Stimulated activated CD4-positive, alpha-beta T cell treated with anti-CD3 and anti-CD28 coated beads, Interleukin-12 subunit alpha, Interleukin-12 subunit beta, amount 100 ng/mL, for 4 hours (primary cell): ENCODE results near the gene ZFYVE1.
"Not testable (repeated sequence)": the region's sequence is repeated elsewhere in the genome, so short reads cannot be mapped to it uniquely, and the experiment has no call there.

Experiments used
- DNase-seq: peaks from one replicate; pipeline ENCODE4 v3.0.0-alpha.2; 2020

ZFYVE1 gene

GRCh38 chr14:72999316-72999715 lies 27.6 kb downstream of the ZFYVE1 start:
- no peak for DNase-seq

- no peak for DNase-seq
These were observed 28.5 kb downstream of the ZFYVE1 start for GRCh38 chr14:72998252-72998903.

GRCh38 chr14:72996916-72997315 lies 30.0 kb downstream of the ZFYVE1 start:
- DNase-seq: no peak

- DNase-seq: no peak
These were observed 36.7 kb downstream of the ZFYVE1 start for GRCh38 chr14:72990171-72990570.

GRCh38 chr14:72986857-72987256 lies 40.0 kb downstream of the ZFYVE1 start:
- no peak for DNase-seq

- DNase-seq: no peak
These were observed 40.7 kb downstream of the ZFYVE1 start for GRCh38 chr14:72986214-72986613.

GRCh38 chr14:72982146-72982708 lies 44.7 kb downstream of the ZFYVE1 start:
- DNase-seq: no peak

- DNase-seq: no peak
These were observed 46.0 kb downstream of the ZFYVE1 start for GRCh38 chr14:72980863-72981262.

GRCh38 chr14:72978856-72979255 lies 48.0 kb downstream of the ZFYVE1 start:
- DNase-seq: no peak

GRCh38 chr14:72975770-72976169 lies 51.1 kb downstream of the ZFYVE1 start:
- DNase-seq: no peak

- DNase-seq: no peak
These were observed 52.2 kb downstream of the ZFYVE1 start for GRCh38 chr14:72974661-72975060.

- no peak for DNase-seq
These were observed 56.0 kb downstream of the ZFYVE1 start for GRCh38 chr14:72970824-72971434.

- DNase-seq: no peak
These were observed 56.8 kb downstream of the ZFYVE1 start for GRCh38 chr14:72970058-72970630.

- DNase-seq: no peak
These were observed 58.6 kb downstream of the ZFYVE1 start for GRCh38 chr14:72968316-72968715.

- no peak for DNase-seq
These were observed 60.9 kb downstream of the ZFYVE1 start for GRCh38 chr14:72966038-72966437.

GRCh38 chr14:72965249-72965648 lies 61.7 kb downstream of the ZFYVE1 start:
- no peak for DNase-seq

GRCh38 chr14:72962829-72963312 lies 64.0 kb downstream of the ZFYVE1 start:
- DNase-seq: no peak

- DNase-seq: not testable (repeated sequence)
These were observed 64.6 kb downstream of the ZFYVE1 start for GRCh38 chr14:72962336-72962754.

- DNase-seq: no peak
These were observed 65.1 kb downstream of the ZFYVE1 start for GRCh38 chr14:72961579-72962335.

GRCh38 chr14:72961016-72961415 lies 65.9 kb downstream of the ZFYVE1 start:
- not testable (repeated sequence) for DNase-seq

- no peak for DNase-seq
These were observed 68.4 kb downstream of the ZFYVE1 start for GRCh38 chr14:72958548-72958947.

GRCh38 chr14:72957213-72957612 lies 69.7 kb downstream of the ZFYVE1 start:
- no peak for DNase-seq

GRCh38 chr14:72956741-72957140 lies 70.2 kb downstream of the ZFYVE1 start:
- not testable (repeated sequence) for DNase-seq
